Sigmoid colon (tissue), 7 donors: ENCODE measurements around the gene ANXA3. TPM values are rescaled to one million over a fixed set of nuclear protein-coding genes. Genes with fewer than 3 reads are reported as not detected.
"Not testable (repeated sequence)": the region's sequence is repeated elsewhere in the genome, so short reads cannot be mapped to it uniquely, and the experiment has no call there.

Experiments
- DNase-seq: peaks from one replicate; pipeline ENCODE4 v3.0.0-alpha.2; 2019
- H3K27ac ChIP-seq, 4 donors: fragments of 200-600 bp; sonication (generic); one replicate each; pipeline ENCODE4 v1.5.1; 2016 to 2019; ENCODE audit warnings: mild to moderate bottlenecking in 1 of 4
- H3K27me3 ChIP-seq, 3 donors: fragments of 200-600 bp; sonication (generic); one replicate each; pipeline ENCODE4 v1.5.1; 2019; ENCODE audit warnings: mild to moderate bottlenecking in 1 of 3
- H3K36me3 ChIP-seq, 4 donors: fragments of 200-600 bp; sonication (generic); one replicate each; pipeline ENCODE4 v1.5.1; 2016 to 2019
- H3K4me1 ChIP-seq, 4 donors: fragments of 200-600 bp; sonication (generic); one replicate each; pipeline ENCODE4 v1.5.1; 2017 to 2019
- H3K4me3 ChIP-seq, 4 donors: fragments of 200-600 bp; sonication (generic); one replicate each; pipeline ENCODE4 v1.5.1; 2017 to 2019; ENCODE audit warnings: mild to moderate bottlenecking in 2 of 4, moderate library complexity in 1 of 4
- H3K9me3 ChIP-seq, 4 donors: fragments of 200-600 bp in 3 of 4; sonication (generic) in 3 of 4; one replicate each; pipeline versions ENCODE4 v1.5.1 to v1.6.1; 2013 to 2019
- EP300 ChIP-seq, 4 donors: sonication (generic); formaldehyde crosslinking; IDR thresholded peaks; one replicate each; pipeline ENCODE4 v1.6.1; 2017; ENCODE audit warnings: antibody characterized with exemption in 4 of 4
- POLR2A ChIP-seq, 2 donors: fragments of 450-650 bp; IDR thresholded peaks; one replicate each; pipeline ENCODE4 v1.6.1; 2016; ENCODE audit warnings: antibody characterized with exemption in 2 of 2, mild to moderate bottlenecking in 2 of 2, moderate library complexity in 2 of 2
- POLR2AphosphoS5 ChIP-seq, 4 donors: sonication (generic); formaldehyde crosslinking; IDR thresholded peaks; one replicate each; pipeline ENCODE4 v1.6.1; 2017; ENCODE audit warnings: antibody characterized with exemption in 4 of 4
- WGBS, 2 donors: extraction: QIAGEN DNeasy Blood & Tissue Kit; methylation state at CpG; one replicate each; pipeline ENCODE4 v1.1.7; 2013; 5-methylcytosine and 5-hydroxymethylcytosine counted together
- intact Hi-C: fragments of 100-400 bp; cut with DNase I; formaldehyde crosslinking; loops from one replicate; pipeline ENCODE4 v1.15.1; 2023
- polyA plus RNA-seq, 3 donors: library from polyadenylated mRNA; stranded (reverse); fragments of 200-250 nt; gene quantifications; one replicate each; pipeline ENCODE4 v1.2.3, GENCODE V29; 2013
- total RNA-seq, 4 donors: library from RNA; depleted of rRNA; stranded (reverse); fragments of >200 nt; gene quantifications; one replicate each; pipeline ENCODE4 v1.1.0, GENCODE V29; 2016
- TF ChIP-seq, protein P1 (sequence below), 4 experiments: fragments of 450-650 bp in 3 of 4; fragments of 200-600 bp in 1 of 4; IDR thresholded peaks; one replicate each; pipeline ENCODE4 v1.5.1; 2016 to 2019; ENCODE audit warnings: antibody characterized with exemption in 4 of 4, mild to moderate bottlenecking in 3 of 4, moderate library complexity in 2 of 4
- donor health status: healthy with polysubstance abuse.
- donor health status: Bipolar disorder and iron deficiency.
- donor health status: healthy.

The ANXA3 gene
- total and polyA plus RNA-seq, 7 donors = 17.8 to 109 (median 46.4) TPM

- TF ChIP-seq, protein P1, sequence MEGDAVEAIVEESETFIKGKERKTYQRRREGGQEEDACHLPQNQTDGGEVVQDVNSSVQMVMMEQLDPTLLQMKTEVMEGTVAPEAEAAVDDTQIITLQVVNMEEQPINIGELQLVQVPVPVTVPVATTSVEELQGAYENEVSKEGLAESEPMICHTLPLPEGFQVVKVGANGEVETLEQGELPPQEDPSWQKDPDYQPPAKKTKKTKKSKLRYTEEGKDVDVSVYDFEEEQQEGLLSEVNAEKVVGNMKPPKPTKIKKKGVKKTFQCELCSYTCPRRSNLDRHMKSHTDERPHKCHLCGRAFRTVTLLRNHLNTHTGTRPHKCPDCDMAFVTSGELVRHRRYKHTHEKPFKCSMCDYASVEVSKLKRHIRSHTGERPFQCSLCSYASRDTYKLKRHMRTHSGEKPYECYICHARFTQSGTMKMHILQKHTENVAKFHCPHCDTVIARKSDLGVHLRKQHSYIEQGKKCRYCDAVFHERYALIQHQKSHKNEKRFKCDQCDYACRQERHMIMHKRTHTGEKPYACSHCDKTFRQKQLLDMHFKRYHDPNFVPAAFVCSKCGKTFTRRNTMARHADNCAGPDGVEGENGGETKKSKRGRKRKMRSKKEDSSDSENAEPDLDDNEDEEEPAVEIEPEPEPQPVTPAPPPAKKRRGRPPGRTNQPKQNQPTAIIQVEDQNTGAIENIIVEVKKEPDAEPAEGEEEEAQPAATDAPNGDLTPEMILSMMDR (IDR thresholded peaks at IDR 0.05) = no peak
- TF ChIP-seq POLR2AphosphoS5 (IDR thresholded peaks at IDR 0.05) (no peak), POLR2A (IDR thresholded peaks at IDR 0.05) (no peak), EP300 (IDR thresholded peaks at IDR 0.05) (no peak)
- H3K9me3 ChIP-seq = no peaks in the 10 kb centered on the region
- no peak overlapping the region for H3K27ac ChIP-seq
- no peaks in the 10 kb centered on the region for H3K4me1 ChIP-seq
- H3K4me3 ChIP-seq = no peak overlapping the region
- no peaks in the 10 kb centered on the region for H3K27me3 ChIP-seq
- H3K36me3 ChIP-seq = peaks cover 0 to 7% (median 0%) of the 10 kb centered on the region in 4 donors
- DNase-seq = no peak
- 22 to 69% methylated on average over 3 of the region's 3 CpGs for WGBS, 2 donors
- intact Hi-C loops = no loop called here
Observed at GRCh38 chr4:78596111-78596742, 44.7 kb downstream of the ANXA3 start.

GRCh38 chr4:78598431-78598830, 46.9 kb downstream of the ANXA3 start:
- H3K9me3 ChIP-seq, H3K27me3 ChIP-seq, H3K4me3 ChIP-seq, DNase-seq, H3K4me1 ChIP-seq, H3K36me3 ChIP-seq, H3K27ac ChIP-seq, intact Hi-C loops: not testable (repeated sequence)
- 94 to 97% methylated on average over 10 of the region's 10 CpGs for whole genome bisulfite sequencing, 2 donors

- 87 to 93% methylated on average over 4 of the region's 4 CpGs for WGBS, 2 donors
- intact Hi-C loops = no loop called here
- H3K27me3 ChIP-seq = no peaks in the 10 kb centered on the region
- H3K9me3 ChIP-seq = no peaks in the 10 kb centered on the region
- H3K4me1 ChIP-seq = no peaks in the 10 kb centered on the region
- no peak for DNase-seq
- peaks cover 0 to 7% (median 0%) of the 10 kb centered on the region in 4 donors for H3K36me3 ChIP-seq
- no peak overlapping the region for H3K4me3 ChIP-seq
- H3K27ac ChIP-seq = no peak overlapping the region
- TF ChIP-seq POLR2A (IDR thresholded peaks at IDR 0.05) (no peak), EP300 (IDR thresholded peaks at IDR 0.05) (no peak), POLR2AphosphoS5 (IDR thresholded peaks at IDR 0.05) (no peak)
- TF ChIP-seq, protein P1 (IDR thresholded peaks at IDR 0.05) = no peak
Observed at GRCh38 chr4:78599147-78599546, 47.6 kb downstream of the ANXA3 start.

DNA sequence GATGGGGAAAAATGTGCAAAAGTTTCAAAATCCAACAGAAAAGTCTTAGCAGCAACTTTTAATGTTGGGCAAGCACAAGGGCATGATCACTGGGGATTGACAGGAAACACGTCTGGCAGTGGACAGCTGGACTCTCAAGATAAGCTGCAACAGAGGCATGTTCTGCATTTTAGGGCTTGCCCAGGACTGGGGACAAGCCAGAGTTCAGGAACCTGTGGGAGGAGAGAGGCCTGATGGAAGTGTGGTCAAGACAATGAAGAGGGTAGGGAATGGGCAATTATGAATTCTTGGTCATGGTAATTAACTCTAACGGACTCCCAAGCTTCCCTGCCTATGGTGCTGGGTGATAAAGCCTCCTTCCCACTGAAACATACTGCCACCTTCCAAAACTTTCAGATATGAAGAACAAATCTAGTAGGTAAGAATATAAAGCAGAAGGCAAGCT, 48.4 kb downstream of the ANXA3 start:
- H3K4me1 ChIP-seq = no peaks in the 10 kb centered on the region

DNA sequence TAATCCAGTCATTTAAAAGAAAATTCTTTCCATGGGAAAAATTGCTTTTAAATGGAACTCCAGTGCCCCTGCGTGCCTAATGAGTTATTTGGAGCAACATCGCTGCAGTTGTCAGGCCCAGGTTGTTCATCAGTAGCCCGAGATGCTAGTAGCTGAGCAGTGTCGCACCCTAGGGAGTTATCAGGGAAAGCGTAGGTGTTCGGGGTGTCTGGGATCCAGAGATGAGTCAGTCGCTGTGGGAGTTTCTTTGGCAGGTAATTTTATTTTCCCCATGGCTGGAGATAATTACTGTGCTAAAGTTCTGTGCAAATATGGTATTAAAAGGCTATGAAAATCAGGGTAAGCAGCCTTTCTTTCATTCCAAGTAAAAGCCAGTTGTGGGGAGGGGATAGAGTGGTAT, 49.4 kb downstream of the ANXA3 start:
- intact Hi-C loops = no loop called here
- Histone ChIP-seq H3K27ac (no peak overlapping the region), H3K4me1 (no peaks in the 10 kb centered on the region), H3K27me3 (no peaks in the 10 kb centered on the region), H3K9me3 (no peaks in the 10 kb centered on the region), H3K36me3 (peaks cover 0 to 18% (median 0%) of the 10 kb centered on the region in 4 donors), H3K4me3 (no peak overlapping the region)
- 84% methylated on average over 7 of the region's 7 CpGs for WGBS, 2 donors
- DNase-seq = no peak
- TF ChIP-seq POLR2A (IDR thresholded peaks at IDR 0.05) (no peak), EP300 (IDR thresholded peaks at IDR 0.05) (no peak), POLR2AphosphoS5 (IDR thresholded peaks at IDR 0.05) (no peak)
- TF ChIP-seq, protein P1 (IDR thresholded peaks at IDR 0.05) = no peak

More for the DNA sequence above, 48.4 kb downstream of the ANXA3 start:
- Histone ChIP-seq H3K27ac (no peak overlapping the region), H3K27me3 (no peaks in the 10 kb centered on the region), H3K4me3 (no peak overlapping the region), H3K36me3 (peaks cover 0 to 13% (median 0%) of the 10 kb centered on the region in 4 donors), H3K9me3 (no peaks in the 10 kb centered on the region)
- intact Hi-C loops = no loop called here
- no peak for DNase-seq
- no peak for TF ChIP-seq POLR2A (IDR thresholded peaks at IDR 0.05)
- TF ChIP-seq POLR2AphosphoS5 (IDR thresholded peaks at IDR 0.05) = no peak
- no peak for TF ChIP-seq EP300 (IDR thresholded peaks at IDR 0.05)
- TF ChIP-seq, protein P1 (IDR thresholded peaks at IDR 0.05) = no peak
- 84 to 86% methylated on average over 2 of the region's 2 CpGs for WGBS, 2 donors
